Fibroblast of upper back skin (primary cell): Measurements from ENCODE around the gene LRCH3.

Experiments used
- DNase-seq: peaks from one replicate; pipeline ENCODE4 v3.0.0-alpha.2; 2013

The LRCH3 gene

GRCh38 chr3:197791113-197791891 lies at the start of gene LRCH3:
Gene LRCH3 (plus strand): TSS chr3:197791254. CDS start chr3:197791279, 25 bp downstream.
- DNase-seq = peak; percentile 79

GRCh38 chr3:197742787-197743186 lies 48.3 kb upstream of the LRCH3 start:
- DNase-seq = no peak

- DNase-seq = no peak
Observed at GRCh38 chr3:197746209-197746608, 44.8 kb upstream of the LRCH3 start.

- DNase-seq = no peak
Observed at GRCh38 chr3:197746801-197747237, 44.2 kb upstream of the LRCH3 start.

GRCh38 chr3:197748597-197749314 lies 42.3 kb upstream of the LRCH3 start:
- DNase-seq = peak; percentile 80

- DNase-seq = peak; percentile 28
Observed at GRCh38 chr3:197749315-197749600, 41.8 kb upstream of the LRCH3 start.

- DNase-seq = peak; percentile 83
Observed at GRCh38 chr3:197749601-197750395, 41.3 kb upstream of the LRCH3 start, which contains the start of gene FYTTD1. Gene FYTTD1 (plus strand): TSS chr3:197749883. CDS start chr3:197749972, 89 bp downstream.

GRCh38 chr3:197750396-197750831 lies 40.6 kb upstream of the LRCH3 start:
- DNase-seq = peak; percentile 58

- peak; percentile 26 for DNase-seq
Observed at GRCh38 chr3:197750858-197751737, 40.0 kb upstream of the LRCH3 start.

GRCh38 chr3:197752107-197752506 lies 38.9 kb upstream of the LRCH3 start:
- DNase-seq = no peak

- no peak for DNase-seq
Observed at GRCh38 chr3:197753263-197753662, 37.8 kb upstream of the LRCH3 start.

- DNase-seq = no peak
Observed at GRCh38 chr3:197756704-197757103, 34.4 kb upstream of the LRCH3 start.

- DNase-seq = no peak
Observed at GRCh38 chr3:197758512-197758911, 32.5 kb upstream of the LRCH3 start.

GRCh38 chr3:197761784-197762183 lies 29.3 kb upstream of the LRCH3 start:
- DNase-seq = no peak

GRCh38 chr3:197775317-197775716 lies 15.7 kb upstream of the LRCH3 start:
- DNase-seq = no peak

- DNase-seq = no peak
Observed at GRCh38 chr3:197782230-197782629, 8.8 kb upstream of the LRCH3 start.

- DNase-seq = no peak
Observed at GRCh38 chr3:197784019-197784585, 7.0 kb upstream of the LRCH3 start.

- no peak for DNase-seq
Observed at GRCh38 chr3:197787412-197787811, 3.6 kb upstream of the LRCH3 start.

GRCh38 chr3:197789309-197789708 lies 1.7 kb upstream of the LRCH3 start:
- DNase-seq = no peak

- no peak for DNase-seq
Observed at GRCh38 chr3:197790033-197790432, 1.0 kb upstream of the LRCH3 start.

- DNase-seq = peak; percentile 13
Observed at GRCh38 chr3:197791892-197792647, 1.0 kb downstream of the LRCH3 start.
